Duodenal mucosa (tissue), 2 donors: ENCODE results near the gene UBE2E2.

Experiments
- H3K27ac ChIP-seq: one replicate; pipeline ENCODE4 v1.7.0; 2013; ENCODE audit warnings: low read depth, low read length
- H3K27me3 ChIP-seq, 2 donors: one replicate each; pipeline ENCODE4 v1.7.0; 2013; ENCODE audit warnings: low read length in 2 of 2, control low read depth in 1 of 2; ENCODE audit not compliant: insufficient read depth in 2 of 2, control insufficient read depth in 1 of 2
- H3K36me3 ChIP-seq, 2 donors: one replicate each; pipeline ENCODE4 v1.7.0; 2013; ENCODE audit warnings: low read length in 2 of 2, control low read depth in 1 of 2; ENCODE audit not compliant: insufficient read depth in 2 of 2, control insufficient read depth in 1 of 2
- H3K4me1 ChIP-seq, 2 donors: one replicate each; pipeline ENCODE4 v1.7.0; 2013; ENCODE audit warnings: low read length in 2 of 2, control low read depth in 1 of 2; ENCODE audit not compliant: insufficient read depth in 2 of 2, control insufficient read depth in 1 of 2
- H3K4me3 ChIP-seq, 2 donors: one replicate each; pipeline ENCODE4 v1.7.0; 2013; ENCODE audit warnings: low read length in 2 of 2, low read depth in 1 of 2
- H3K9ac ChIP-seq, 2 donors: one replicate each; pipeline ENCODE4 v1.7.0; 2013; ENCODE audit warnings: low read length in 2 of 2, low read depth in 1 of 2
- H3K9me3 ChIP-seq, 2 donors: one replicate each; pipeline ENCODE4 v1.7.0; 2013; ENCODE audit warnings: low read length in 2 of 2, control low read depth in 1 of 2; ENCODE audit not compliant: control insufficient read depth in 1 of 2

The UBE2E2 gene

GRCh38 chr3:23552506-23552905 lies 349.4 kb downstream of the UBE2E2 start:
- H3K9me3 ChIP-seq = no peaks in the 10 kb centered on the region
- H3K4me3 ChIP-seq = no peak overlapping the region
- H3K36me3 ChIP-seq = no peaks in the 10 kb centered on the region
- no peaks in the 10 kb centered on the region for H3K4me1 ChIP-seq
- H3K27me3 ChIP-seq = no peaks in the 10 kb centered on the region
- no peak overlapping the region for H3K27ac ChIP-seq
- no peak overlapping the region for H3K9ac ChIP-seq

GRCh38 chr3:23553353-23553752 lies 350.2 kb downstream of the UBE2E2 start:
- Histone ChIP-seq H3K27me3 (no peaks in the 10 kb centered on the region), H3K4me3 (no peak overlapping the region), H3K9ac (no peak overlapping the region), H3K36me3 (no peaks in the 10 kb centered on the region), H3K4me1 (no peaks in the 10 kb centered on the region), H3K27ac (no peak overlapping the region), H3K9me3 (no peaks in the 10 kb centered on the region)

GRCh38 chr3:23565041-23565775 lies 362.1 kb downstream of the UBE2E2 start:
- Histone ChIP-seq H3K36me3 (no peaks in the 10 kb centered on the region), H3K9ac (no peak overlapping the region), H3K27ac (no peak overlapping the region), H3K9me3 (no peaks in the 10 kb centered on the region), H3K4me3 (no peak overlapping the region), H3K4me1 (no peaks in the 10 kb centered on the region), H3K27me3 (no peaks in the 10 kb centered on the region)

GRCh38 chr3:23566499-23566898 lies 363.4 kb downstream of the UBE2E2 start:
- H3K27me3 ChIP-seq = no peaks in the 10 kb centered on the region
- H3K9ac ChIP-seq = no peak overlapping the region
- H3K36me3 ChIP-seq = no peaks in the 10 kb centered on the region
- no peaks in the 10 kb centered on the region for H3K4me1 ChIP-seq
- H3K27ac ChIP-seq = no peak overlapping the region
- H3K9me3 ChIP-seq = no peaks in the 10 kb centered on the region
- H3K4me3 ChIP-seq = no peak overlapping the region

- Histone ChIP-seq H3K9me3 (no peaks in the 10 kb centered on the region), H3K36me3 (no peaks in the 10 kb centered on the region), H3K27me3 (no peaks in the 10 kb centered on the region), H3K4me3 (no peak overlapping the region), H3K4me1 (no peaks in the 10 kb centered on the region), H3K9ac (no peak overlapping the region), H3K27ac (no peak overlapping the region)
Measured at GRCh38 chr3:23567917-23568316, 364.8 kb downstream of the UBE2E2 start.

- H3K9me3 ChIP-seq = no peaks in the 10 kb centered on the region
- H3K36me3 ChIP-seq = no peaks in the 10 kb centered on the region
- no peaks in the 10 kb centered on the region for H3K27me3 ChIP-seq
- H3K4me3 ChIP-seq = no peak overlapping the region
- H3K27ac ChIP-seq = no peak overlapping the region
- no peak overlapping the region for H3K9ac ChIP-seq
- H3K4me1 ChIP-seq = no peaks in the 10 kb centered on the region
Measured at GRCh38 chr3:23573827-23574226, 370.7 kb downstream of the UBE2E2 start.

- Histone ChIP-seq H3K27me3 (no peaks in the 10 kb centered on the region), H3K9me3 (no peaks in the 10 kb centered on the region), H3K36me3 (no peaks in the 10 kb centered on the region), H3K9ac (no peak overlapping the region), H3K27ac (no peak overlapping the region), H3K4me3 (no peak overlapping the region), H3K4me1 (no peaks in the 10 kb centered on the region)
Measured at GRCh38 chr3:23574822-23575315, 371.7 kb downstream of the UBE2E2 start.

- Histone ChIP-seq H3K9me3 (no peaks in the 10 kb centered on the region), H3K36me3 (no peaks in the 10 kb centered on the region), H3K27me3 (no peaks in the 10 kb centered on the region), H3K4me1 (no peaks in the 10 kb centered on the region), H3K4me3 (no peak overlapping the region), H3K9ac (no peak overlapping the region), H3K27ac (no peak overlapping the region)
Measured at GRCh38 chr3:23575697-23576096, 372.6 kb downstream of the UBE2E2 start.

GRCh38 chr3:23576379-23576959 lies 373.3 kb downstream of the UBE2E2 start:
- Histone ChIP-seq H3K36me3 (no peaks in the 10 kb centered on the region), H3K9ac (no peak overlapping the region)

GRCh38 chr3:23580096-23580713 lies 377.1 kb downstream of the UBE2E2 start:
- Histone ChIP-seq H3K4me3 (no peak overlapping the region), H3K9ac (no peak overlapping the region)

More at GRCh38 chr3:23576379-23576959, 373.3 kb downstream of the UBE2E2 start:
- Histone ChIP-seq H3K27me3 (no peaks in the 10 kb centered on the region), H3K4me3 (no peak overlapping the region), H3K4me1 (no peaks in the 10 kb centered on the region), H3K27ac (no peak overlapping the region), H3K9me3 (no peaks in the 10 kb centered on the region)

More at GRCh38 chr3:23580096-23580713, 377.1 kb downstream of the UBE2E2 start:
- H3K36me3 ChIP-seq = no peaks in the 10 kb centered on the region
- no peaks in the 10 kb centered on the region for H3K4me1 ChIP-seq
- no peaks in the 10 kb centered on the region for H3K27me3 ChIP-seq
- no peaks in the 10 kb centered on the region for H3K9me3 ChIP-seq
- no peak overlapping the region for H3K27ac ChIP-seq
